Activated CD8-positive, alpha-beta memory T cell treated with anti-CD3 and anti-CD28 coated beads for 36 hours (primary cell): ENCODE results near the gene HVCN1. TPM values are rescaled to one million over a fixed set of nuclear protein-coding genes. Genes with fewer than 3 reads are reported as not detected.

Experiments used
- CTCF ChIA-PET: fragments of 350-600 bp; sonication (Branson Sonifier 250); formaldehyde crosslinking; loops from one replicate; lab custom pipeline; 2021; ENCODE audit warnings: antibody characterized with exemption; lab: Charles Lee
- POLR2A ChIA-PET: fragments of 350-600 bp; sonication (Branson Sonifier 250); formaldehyde crosslinking; loops from one replicate; lab custom pipeline; 2021; ENCODE audit warnings: antibody characterized with exemption; lab: Charles Lee
- total RNA-seq, 2 experiments: library from RNA; stranded (reverse); gene quantifications; one replicate each; pipeline ENCODE4 v1.2.3, GENCODE V29; 2021

HVCN1 gene
- total RNA-seq, 2 experiments from 2014 or later, result 30.3 to 30.8 TPM

- POLR2A ChIA-PET, result no interaction called here
- CTCF ChIA-PET, result interaction anchor here (0.7 to 0.9 kb wide), 2 partner anchors 111 to 122 kb away, joined by 3 to 4 read pairs; no protein-coding TSS in a partner anchor
Observed at GRCh38 chr12:110705309-110705708, 16.4 kb upstream of the HVCN1 start.

GRCh38 chr12:110704750-110705149, 15.8 kb upstream of the HVCN1 start:
- ChIA-PET CTCF (interaction anchor here (0.9 kb wide), 1 partner anchor 111 kb away, joined by 3 read pairs; no protein-coding TSS in a partner anchor), POLR2A (interaction anchor here (0.6 kb wide), 1 partner anchor 71 kb away, joined by 5 read pairs; no protein-coding TSS in a partner anchor)

- POLR2A ChIA-PET, result interaction anchor here (0.6 kb wide), 1 partner anchor 71 kb away, joined by 5 read pairs; no protein-coding TSS in a partner anchor
- CTCF ChIA-PET, result no interaction called here
Observed at GRCh38 chr12:110704231-110704630, 15.3 kb upstream of the HVCN1 start.

GRCh38 chr12:110702081-110702480, 13.2 kb upstream of the HVCN1 start:
- ChIA-PET CTCF (interaction anchor here (0.6 to 1.6 kb wide), 3 partner anchors 100 to 256 kb away, joined by 3 to 4 read pairs (median 4); no protein-coding TSS in a partner anchor), POLR2A (no interaction called here)

GRCh38 chr12:110699591-110700445, 10.9 kb upstream of the HVCN1 start:
- CTCF ChIA-PET, result interaction anchor here (0.6 kb wide), 1 partner anchor 93 kb away, joined by 4 read pairs; no protein-coding TSS in a partner anchor
- POLR2A ChIA-PET, result no interaction called here

- POLR2A ChIA-PET, result no interaction called here
Observed at GRCh38 chr12:110698171-110698902, 9.4 kb upstream of the HVCN1 start.

GRCh38 chr12:110697236-110697635, 8.3 kb upstream of the HVCN1 start:
- POLR2A ChIA-PET, result interaction anchor here (0.6 to 0.7 kb wide), 2 partner anchors 88 to 92 kb away, joined by 6 to 8 read pairs; no protein-coding TSS in a partner anchor

More at GRCh38 chr12:110698171-110698902, 9.4 kb upstream of the HVCN1 start:
- CTCF ChIA-PET, result interaction anchor here (0.5 to 1.6 kb wide), 4 partner anchors 77 to 95 kb away, joined by 3 to 4 read pairs (median 4); no protein-coding TSS in a partner anchor

GRCh38 chr12:110696283-110696682, 7.4 kb upstream of the HVCN1 start:
- ChIA-PET CTCF (no interaction called here), POLR2A (no interaction called here)

More at GRCh38 chr12:110697236-110697635, 8.3 kb upstream of the HVCN1 start:
- CTCF ChIA-PET, result interaction anchor here (0.6 to 1.6 kb wide), 3 partner anchors 76 to 223 kb away, joined by 3 to 4 read pairs (median 4); no protein-coding TSS in a partner anchor

- ChIA-PET CTCF (no interaction called here), POLR2A (no interaction called here)
Observed at GRCh38 chr12:110694330-110694901, 5.5 kb upstream of the HVCN1 start.

GRCh38 chr12:110693731-110694130, 4.8 kb upstream of the HVCN1 start:
- CTCF ChIA-PET, result interaction anchor here (0.6 to 0.7 kb wide), 2 partner anchors 73 to 128 kb away, joined by 3 read pairs; no protein-coding TSS in a partner anchor

GRCh38 chr12:110690127-110690430, 1.2 kb upstream of the HVCN1 start:
- ChIA-PET CTCF (interaction anchor here (1.0 to 1.3 kb wide), 2 partner anchors 71 kb away, joined by 3 read pairs; no protein-coding TSS in a partner anchor), POLR2A (interaction anchor here (0.9 kb wide), 1 partner anchor 13 kb away, joined by 3 read pairs; no protein-coding TSS in a partner anchor)

More at GRCh38 chr12:110693731-110694130, 4.8 kb upstream of the HVCN1 start:
- POLR2A ChIA-PET, result no interaction called here

GRCh38 chr12:110689281-110690126, 589 bp upstream of the HVCN1 start:
- ChIA-PET POLR2A (interaction anchor here (0.9 kb wide), 1 partner anchor 12 kb away, joined by 3 read pairs; no protein-coding TSS in a partner anchor), CTCF (interaction anchor here (1.3 kb wide), 1 partner anchor 71 kb away, joined by 3 read pairs; no protein-coding TSS in a partner anchor)

GRCh38 chr12:110687396-110688169, 1.3 kb downstream of the HVCN1 start:
- ChIA-PET CTCF (interaction anchor here (0.6 kb wide), 1 partner anchor 525 kb away, joined by 5 read pairs; no protein-coding TSS in a partner anchor), POLR2A (no interaction called here)

- ChIA-PET POLR2A (no interaction called here), CTCF (no interaction called here)
Observed at GRCh38 chr12:110686294-110686903, 2.5 kb downstream of the HVCN1 start.

GRCh38 chr12:110684312-110684836, 4.5 kb downstream of the HVCN1 start:
- CTCF ChIA-PET, result no interaction called here
- POLR2A ChIA-PET, result no interaction called here

GRCh38 chr12:110683888-110684287, 5.0 kb downstream of the HVCN1 start:
- ChIA-PET CTCF (interaction anchor here (0.7 kb wide), 1 partner anchor 616 kb away, joined by 3 read pairs; no protein-coding TSS in a partner anchor), POLR2A (no interaction called here)
